Measurements from ENCODE around the gene TMEM271.

DNA sequence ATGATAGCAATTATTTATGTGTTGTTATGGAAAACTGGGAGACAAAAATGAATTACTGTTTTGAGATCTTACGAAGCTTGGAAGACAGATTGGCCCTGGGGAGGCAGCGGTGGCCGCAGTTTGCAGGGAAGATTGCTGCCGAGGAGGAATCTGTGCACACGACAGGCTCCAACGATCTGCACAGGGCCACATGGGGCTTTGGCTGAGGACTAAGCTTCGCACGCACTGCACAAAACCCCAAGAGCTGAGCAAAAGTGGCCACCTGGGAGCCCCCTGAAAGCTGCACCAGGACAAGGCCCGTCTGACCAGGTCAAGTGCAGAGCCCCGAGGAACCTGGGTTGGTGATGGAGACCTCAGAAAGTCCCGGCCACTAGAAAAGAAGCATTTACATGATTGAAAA is 44.1 kb upstream of the TMEM271 start:
- TF ChIP-seq EP300 (IDR thresholded peaks at IDR 0.05; ENCODE audit: borderline replicate concordance) (no peak), YY1 (IDR thresholded peaks at IDR 0.05; ENCODE audit: low read depth) (no peak)

All from Ishikawa (cell line).